ENCODE data around the gene FRK. TPM values are rescaled to one million over a fixed set of nuclear protein-coding genes. Genes with fewer than 3 reads are reported as not detected.
A peak's percentile ranks its signal among the peaks of the same experiment; 100 is the strongest.
"Not testable (repeated sequence)": the region's sequence is repeated elsewhere in the genome, so short reads cannot be mapped to it uniquely, and the experiment has no call there.

The FRK gene
- total RNA-seq, 2 experiments from 2014 or later: 0.03 TPM; not detected in 1

GRCh38 chr6:116096048-116096759 lies 35.5 kb upstream of the FRK start:
- peaks cover 18% of the 10 kb centered on the region for H3K4me1 Mint-ChIP-seq
- DNase-seq; H3K36me3 Mint-ChIP-seq (ENCODE audit: low read depth); H3K4me3 Mint-ChIP-seq; POLR2A ChIA-PET; H3K27me3 Mint-ChIP-seq; H3K27ac Mint-ChIP-seq; H3K9me3 Mint-ChIP-seq: not testable (repeated sequence)
- CTCF ChIA-PET: interaction anchor here (0.6 to 3.0 kb wide), 5 partner anchors 11 to 87 kb away, joined by 4 to 43 read pairs (median 10); no protein-coding TSS in a partner anchor

GRCh38 chr6:116094041-116094440 lies 33.4 kb upstream of the FRK start:
- DNase-seq: no peak
- Mint-ChIP-seq H3K36me3 (ENCODE audit: low read depth) (no peaks in the 10 kb centered on the region), H3K4me3 (no peak overlapping the region), H3K9me3 (peaks cover 7% of the 10 kb centered on the region), H3K4me1 (peaks cover 15% of the 10 kb centered on the region), H3K27ac (no peak overlapping the region), H3K27me3 (peaks cover 2% of the 10 kb centered on the region)
- POLR2A ChIA-PET: no interaction called here
- CTCF ChIA-PET: no interaction called here

- CTCF ChIA-PET: interaction anchor here (1.8 kb wide), 1 partner anchor 10 kb away, joined by 5 read pairs; the partner anchor contains the start of gene NT5DC1
Observed at GRCh38 chr6:116090251-116090650, 29.6 kb upstream of the FRK start.

GRCh38 chr6:116088946-116089345 lies 28.3 kb upstream of the FRK start:
- CTCF ChIA-PET: no interaction called here
- peaks cover 16% of the 10 kb centered on the region for H3K4me1 Mint-ChIP-seq

More at GRCh38 chr6:116090251-116090650, 29.6 kb upstream of the FRK start:
- no peaks in the 10 kb centered on the region for H3K9me3 Mint-ChIP-seq
- H3K4me1 Mint-ChIP-seq: peaks cover 16% of the 10 kb centered on the region
- no peaks in the 10 kb centered on the region for H3K36me3 Mint-ChIP-seq (ENCODE audit: low read depth)
- H3K27ac Mint-ChIP-seq: no peak overlapping the region
- POLR2A ChIA-PET: no interaction called here
- H3K4me3 Mint-ChIP-seq: no peak overlapping the region
- H3K27me3 Mint-ChIP-seq: peaks cover 4% of the 10 kb centered on the region
- DNase-seq: peak; percentile 31

GRCh38 chr6:116087437-116088027 lies 26.8 kb upstream of the FRK start:
- Mint-ChIP-seq H3K36me3 (ENCODE audit: low read depth) (no peaks in the 10 kb centered on the region), H3K4me3 (no peak overlapping the region), H3K27me3 (peaks cover 12% of the 10 kb centered on the region), H3K9me3 (no peaks in the 10 kb centered on the region), H3K27ac (no peak overlapping the region), H3K4me1 (peaks cover 16% of the 10 kb centered on the region)
- ChIA-PET POLR2A (interaction anchor here (1.2 to 4.7 kb wide), 2 partner anchors 14 to 15 kb away, joined by 4 to 15 read pairs; partner anchors contain the start of gene NT5DC1), CTCF (interaction anchor here (1.5 kb wide), 1 partner anchor 13 kb away, joined by 3 read pairs; the partner anchor contains the start of gene NT5DC1)
- DNase-seq: no peak

More at GRCh38 chr6:116088946-116089345, 28.3 kb upstream of the FRK start:
- DNase-seq: no peak
- peaks cover 6% of the 10 kb centered on the region for H3K27me3 Mint-ChIP-seq
- H3K4me3 Mint-ChIP-seq: no peak overlapping the region
- H3K9me3 Mint-ChIP-seq: no peaks in the 10 kb centered on the region
- H3K27ac Mint-ChIP-seq: no peak overlapping the region
- no peaks in the 10 kb centered on the region for H3K36me3 Mint-ChIP-seq (ENCODE audit: low read depth)
- POLR2A ChIA-PET: no interaction called here

- ChIA-PET CTCF (no interaction called here), POLR2A (interaction anchor here (4.7 kb wide), 1 partner anchor 17 kb away, joined by 15 read pairs; the partner anchor contains the start of gene NT5DC1)
- Mint-ChIP-seq H3K27me3 (peaks cover 17% of the 10 kb centered on the region), H3K27ac (no peak overlapping the region), H3K9me3 (no peaks in the 10 kb centered on the region), H3K4me1 (peaks cover 2% of the 10 kb centered on the region), H3K4me3 (no peak overlapping the region), H3K36me3 (ENCODE audit: low read depth) (no peaks in the 10 kb centered on the region)
- no peak for DNase-seq
Observed at GRCh38 chr6:116084284-116084683, 23.6 kb upstream of the FRK start.

GRCh38 chr6:116083052-116083451 lies 22.4 kb upstream of the FRK start:
- no peak overlapping the region for H3K27ac Mint-ChIP-seq
- CTCF ChIA-PET: no interaction called here
- POLR2A ChIA-PET: no interaction called here

GRCh38 chr6:116078945-116079344 lies 18.3 kb upstream of the FRK start:
- Mint-ChIP-seq H3K27me3 (peaks cover 13% of the 10 kb centered on the region), H3K36me3 (ENCODE audit: low read depth) (no peaks in the 10 kb centered on the region), H3K9me3 (no peaks in the 10 kb centered on the region), H3K27ac (no peak overlapping the region), H3K4me1 (no peaks in the 10 kb centered on the region), H3K4me3 (no peak overlapping the region)
- no peak for DNase-seq
- ChIA-PET CTCF (no interaction called here), POLR2A (no interaction called here)

More at GRCh38 chr6:116083052-116083451, 22.4 kb upstream of the FRK start:
- H3K27me3 Mint-ChIP-seq: peaks cover 17% of the 10 kb centered on the region
- H3K4me1 Mint-ChIP-seq: peaks cover 2% of the 10 kb centered on the region
- no peak for DNase-seq
- no peak overlapping the region for H3K4me3 Mint-ChIP-seq
- no peaks in the 10 kb centered on the region for H3K9me3 Mint-ChIP-seq
- no peaks in the 10 kb centered on the region for H3K36me3 Mint-ChIP-seq (ENCODE audit: low read depth)

GRCh38 chr6:116078522-116078921 lies 17.8 kb upstream of the FRK start:
- no peak for DNase-seq
- no peaks in the 10 kb centered on the region for H3K4me1 Mint-ChIP-seq
- peaks cover 13% of the 10 kb centered on the region for H3K27me3 Mint-ChIP-seq
- H3K9me3 Mint-ChIP-seq: no peaks in the 10 kb centered on the region
- ChIA-PET POLR2A (no interaction called here), CTCF (no interaction called here)
- no peak overlapping the region for H3K4me3 Mint-ChIP-seq
- no peak overlapping the region for H3K27ac Mint-ChIP-seq
- no peaks in the 10 kb centered on the region for H3K36me3 Mint-ChIP-seq (ENCODE audit: low read depth)

- DNase-seq: no peak
- Mint-ChIP-seq H3K4me1 (peaks cover 2% of the 10 kb centered on the region), H3K27ac (no peak overlapping the region), H3K4me3 (no peak overlapping the region), H3K27me3 (no peaks in the 10 kb centered on the region), H3K9me3 (no peaks in the 10 kb centered on the region), H3K36me3 (ENCODE audit: low read depth) (no peaks in the 10 kb centered on the region)
- ChIA-PET CTCF (no interaction called here), POLR2A (no interaction called here)
Observed at GRCh38 chr6:116074732-116075390, 14.2 kb upstream of the FRK start.

GRCh38 chr6:116073765-116074440 lies 13.2 kb upstream of the FRK start:
- Mint-ChIP-seq H3K27ac (no peak overlapping the region), H3K36me3 (ENCODE audit: low read depth) (no peaks in the 10 kb centered on the region), H3K27me3 (no peaks in the 10 kb centered on the region), H3K4me1 (peaks cover 2% of the 10 kb centered on the region), H3K9me3 (no peaks in the 10 kb centered on the region), H3K4me3 (no peak overlapping the region)
- POLR2A ChIA-PET: no interaction called here
- CTCF ChIA-PET: no interaction called here
- DNase-seq: no peak

- peaks cover 2% of the 10 kb centered on the region for H3K4me1 Mint-ChIP-seq
- no peaks in the 10 kb centered on the region for H3K27me3 Mint-ChIP-seq
- H3K9me3 Mint-ChIP-seq: no peaks in the 10 kb centered on the region
- no peaks in the 10 kb centered on the region for H3K36me3 Mint-ChIP-seq (ENCODE audit: low read depth)
- H3K4me3 Mint-ChIP-seq: no peak overlapping the region
- no peak for DNase-seq
- CTCF ChIA-PET: interaction anchor here (0.7 kb wide), 1 partner anchor 195 kb away, joined by 3 read pairs; no protein-coding TSS in a partner anchor
- no peak overlapping the region for H3K27ac Mint-ChIP-seq
- POLR2A ChIA-PET: interaction anchor here (0.6 kb wide), 1 partner anchor 11 kb away, joined by 3 read pairs; the partner anchor contains the start of gene FRK
Observed at GRCh38 chr6:116072368-116072767, 11.7 kb upstream of the FRK start.

All from activated CD4-positive, alpha-beta memory T cell treated with anti-CD3 and anti-CD28 coated beads, Interleukin-2, amount 10 ng/mL, durations not matched to agents 7 days and 5 days (primary cell).